GM18873 (cell line): Measurements from ENCODE around the gene ACTA2.

Experiments
- ATAC-seq: cut with Tn5 transposase; IDR thresholded peaks from one replicate; pipeline ENCODE4 v1.9.1; 2021; ENCODE audit warnings: mild to moderate bottlenecking, moderate library complexity, moderate number of reproducible peaks; ENCODE audit not compliant: unreplicated experiment, low FRiP score

ACTA2 gene

DNA sequence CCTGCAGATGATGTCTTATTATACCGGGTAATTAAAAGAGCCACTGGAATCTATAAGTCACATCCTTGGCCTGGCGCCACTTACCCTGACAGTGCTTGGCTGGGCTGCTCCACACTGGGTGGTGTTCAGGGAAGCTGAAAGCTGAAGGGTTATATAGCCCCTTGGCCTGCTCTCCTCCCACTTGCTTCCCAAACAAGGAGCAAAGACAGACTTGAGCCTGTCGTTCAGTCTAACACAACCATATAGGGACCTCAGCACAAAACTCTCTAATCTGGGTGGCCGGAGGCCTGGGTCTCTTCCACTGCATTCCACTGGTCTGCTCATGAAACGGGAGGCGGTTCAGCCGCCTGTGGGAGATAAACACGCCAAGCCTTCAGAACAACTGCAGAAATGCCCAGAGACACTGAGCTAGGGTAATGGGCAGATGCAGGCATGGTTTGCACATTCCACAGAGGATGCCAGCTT, at the start of gene ACTA2:
ACTA2 (minus strand) TSS at position 127 of the 465 bp plus-strand sequence. CDS start 3,843 bp downstream, outside the sequence.
- ATAC-seq, result no peak

DNA sequence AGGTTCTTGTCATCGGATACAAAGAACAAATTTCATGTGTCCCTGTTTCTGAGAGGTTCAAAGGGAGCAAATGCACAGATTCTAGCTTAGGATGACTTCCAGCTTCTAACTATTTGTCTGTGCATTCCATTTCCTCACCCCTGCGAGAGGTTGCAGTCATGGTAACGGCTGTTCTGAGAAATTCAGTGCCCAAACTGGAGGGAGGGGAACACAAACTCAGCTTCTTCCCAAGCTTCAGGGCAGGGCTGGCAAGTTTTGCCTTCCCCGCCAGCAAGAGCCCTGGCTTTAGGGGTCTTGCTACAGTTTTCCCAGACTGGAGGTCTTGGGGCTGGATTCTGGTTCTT, 49.1 kb upstream of the ACTA2 start:
- ATAC-seq, result no peak

DNA sequence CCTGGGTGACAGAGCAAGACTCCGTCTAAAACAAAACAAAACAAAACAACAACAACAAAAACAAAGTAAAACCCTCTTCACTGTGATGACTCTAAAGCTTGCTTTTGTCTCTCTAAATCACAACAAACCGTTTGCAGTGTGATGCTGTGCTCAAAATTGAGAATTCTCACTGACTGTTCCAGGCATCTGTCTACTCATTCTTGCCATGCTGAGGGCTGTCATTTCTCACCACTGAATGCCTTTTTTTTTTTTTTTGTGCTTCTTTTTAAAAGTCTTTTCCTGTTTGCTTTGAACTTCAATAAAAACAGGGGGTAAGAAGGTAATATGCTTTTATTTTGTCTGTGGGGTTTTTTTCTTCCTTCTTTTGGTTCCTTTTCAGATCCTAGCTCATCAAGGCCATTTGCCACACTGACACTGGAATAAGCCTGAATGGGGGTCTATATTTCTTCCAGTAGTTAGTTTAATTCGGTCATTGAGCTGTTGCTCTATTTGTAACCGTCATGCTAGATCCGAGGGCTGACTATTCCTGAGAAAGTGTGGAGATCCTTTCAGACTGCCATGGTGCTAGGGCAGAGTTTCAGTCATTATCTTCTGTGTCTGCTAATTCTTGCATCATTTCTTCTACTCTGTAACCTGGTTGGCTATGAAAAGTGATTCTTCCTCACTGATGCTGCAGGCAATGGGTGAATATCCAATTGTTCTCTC, 48.6 kb upstream of the ACTA2 start:
- ATAC-seq, result peak; percentile 35

DNA sequence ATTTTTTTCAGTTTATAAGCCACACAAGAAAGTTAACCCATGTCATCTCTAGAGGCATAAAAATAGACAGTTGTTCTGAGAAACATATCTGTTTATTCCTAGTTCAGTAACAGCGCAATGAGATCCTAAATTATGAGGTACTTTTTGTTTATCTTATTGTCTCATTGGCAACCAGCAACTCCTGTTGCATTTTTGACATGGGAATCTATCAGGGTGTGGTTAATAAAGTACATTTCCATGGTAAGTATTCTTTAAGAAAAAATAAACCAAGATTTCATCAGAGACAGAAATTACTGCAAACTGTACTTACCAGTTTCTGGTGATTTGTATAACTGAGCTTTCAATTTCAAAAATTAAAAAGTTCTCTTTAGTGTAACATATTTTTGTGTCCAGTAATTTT, 47.1 kb upstream of the ACTA2 start:
- ATAC-seq, result no peak

DNA sequence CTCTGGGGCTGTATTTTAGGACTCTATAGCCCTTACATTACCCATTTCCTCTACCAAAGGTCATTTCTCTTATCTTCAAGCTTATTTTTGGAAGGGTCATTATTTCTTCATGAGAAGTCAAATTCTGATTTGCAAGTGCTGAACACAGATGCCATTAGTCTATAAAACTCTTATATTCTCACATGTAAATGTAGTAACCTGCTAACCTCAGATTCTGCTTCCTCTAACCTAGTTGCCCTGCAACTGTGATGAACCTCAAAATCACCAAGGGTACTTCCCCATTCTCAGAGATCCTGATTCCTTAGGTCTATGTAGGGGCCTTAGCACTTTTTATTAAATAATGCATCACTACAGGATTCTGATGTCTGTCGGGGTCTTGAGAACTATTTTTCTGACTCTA, 44.4 kb upstream of the ACTA2 start:
- ATAC-seq, result no peak

DNA sequence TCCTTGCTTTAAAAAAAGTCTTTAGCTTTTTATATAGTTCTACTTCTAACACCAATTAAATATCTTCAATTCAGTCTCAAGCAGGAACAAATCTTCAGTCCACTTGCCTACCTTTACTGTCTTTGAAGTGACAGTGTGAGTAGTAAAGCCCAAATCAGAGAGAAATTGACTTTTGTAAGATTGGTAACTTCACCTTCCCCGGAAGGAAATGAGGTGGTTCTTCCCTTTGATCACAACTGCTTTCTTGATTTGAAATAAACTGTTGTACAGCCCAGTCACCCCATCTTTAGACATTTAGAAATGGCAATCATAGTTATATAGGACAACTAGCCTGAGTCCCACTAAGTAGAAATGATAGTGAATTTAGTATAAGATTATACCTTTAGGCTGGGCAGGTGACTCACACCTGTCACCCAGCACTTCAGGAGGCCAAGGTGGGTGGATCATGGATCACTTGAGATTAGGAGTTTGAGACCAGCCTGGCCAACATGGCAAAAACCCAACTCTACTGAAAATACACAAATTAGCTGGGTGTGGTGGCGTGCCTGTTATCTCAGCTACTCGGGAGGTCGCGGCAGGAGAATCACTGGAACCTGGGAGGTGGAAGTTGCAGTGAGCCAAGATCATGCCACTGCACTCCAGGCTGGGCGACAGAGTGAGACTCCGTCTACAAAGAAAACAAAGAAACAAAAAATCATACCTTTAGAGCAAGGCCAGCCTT, 42.7 kb upstream of the ACTA2 start:
- no peak for ATAC-seq

DNA sequence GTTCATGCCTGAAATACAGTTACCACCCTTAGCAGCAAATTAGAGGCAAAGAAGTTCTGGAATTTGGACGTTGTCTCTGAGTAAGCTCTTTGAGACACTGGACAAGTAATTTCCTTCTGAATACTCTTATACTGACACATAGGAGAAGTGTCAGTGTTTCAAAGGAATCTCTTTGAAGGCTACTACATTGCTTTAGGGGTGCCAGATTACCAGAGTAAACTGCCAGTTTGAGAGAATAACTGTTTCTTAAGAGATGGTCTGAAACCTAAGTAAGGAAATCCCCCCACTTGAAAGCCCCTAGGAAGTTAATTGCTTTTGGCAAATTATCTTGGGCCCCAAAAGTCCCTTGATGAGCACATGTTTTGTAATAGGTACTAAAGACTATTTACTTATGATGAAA, 41.4 kb upstream of the ACTA2 start:
- ATAC-seq, result no peak

DNA sequence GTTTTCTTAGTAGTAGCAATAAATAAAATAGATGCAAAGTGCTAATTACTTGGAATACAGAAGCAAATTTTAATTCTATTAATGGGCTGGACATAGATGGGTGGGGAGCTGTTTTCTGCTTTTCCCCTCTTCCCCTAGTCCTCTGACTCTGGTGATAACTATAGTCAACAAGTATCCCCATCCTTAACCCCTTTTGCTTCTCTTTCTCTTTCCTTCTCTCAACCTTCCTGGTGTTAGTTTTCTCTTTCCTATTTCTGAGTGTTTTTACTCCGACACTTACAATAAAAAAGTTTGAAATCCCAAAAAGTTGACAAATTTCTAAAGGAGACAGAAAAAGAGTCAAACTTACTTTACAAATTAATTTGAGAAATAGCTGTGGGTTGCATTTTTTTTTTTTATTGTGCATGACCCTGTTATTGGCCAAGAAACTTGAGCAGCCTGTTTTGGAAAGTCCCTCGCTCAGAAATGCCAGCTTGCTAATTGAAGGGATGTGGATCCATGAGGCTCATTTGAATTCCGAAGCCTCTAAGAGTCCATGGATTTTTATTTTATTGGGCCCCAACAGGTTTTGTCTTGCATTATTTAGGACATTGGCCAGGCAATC, 40.5 kb upstream of the ACTA2 start:
- ATAC-seq, result no peak

DNA sequence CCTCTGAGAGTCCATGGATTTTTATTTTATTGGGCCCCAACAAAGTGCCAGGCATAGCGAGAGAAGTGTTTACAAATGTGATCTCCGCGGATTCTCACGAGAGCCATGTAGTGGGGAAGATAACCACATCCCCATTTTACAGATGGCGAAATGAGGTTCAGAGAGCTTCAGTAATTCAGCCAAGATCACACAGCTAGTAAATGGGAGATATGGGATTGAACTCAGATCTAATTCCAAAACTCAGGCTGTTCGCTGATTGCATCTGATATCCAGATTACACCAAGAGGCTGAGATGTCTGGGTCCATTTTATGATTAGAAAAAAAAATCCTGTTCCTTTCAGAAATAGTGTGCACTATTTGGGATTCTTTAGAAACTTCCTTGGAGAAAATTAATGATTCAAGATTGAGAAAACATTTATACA, 39.3 kb upstream of the ACTA2 start:
- ATAC-seq, result no peak

DNA sequence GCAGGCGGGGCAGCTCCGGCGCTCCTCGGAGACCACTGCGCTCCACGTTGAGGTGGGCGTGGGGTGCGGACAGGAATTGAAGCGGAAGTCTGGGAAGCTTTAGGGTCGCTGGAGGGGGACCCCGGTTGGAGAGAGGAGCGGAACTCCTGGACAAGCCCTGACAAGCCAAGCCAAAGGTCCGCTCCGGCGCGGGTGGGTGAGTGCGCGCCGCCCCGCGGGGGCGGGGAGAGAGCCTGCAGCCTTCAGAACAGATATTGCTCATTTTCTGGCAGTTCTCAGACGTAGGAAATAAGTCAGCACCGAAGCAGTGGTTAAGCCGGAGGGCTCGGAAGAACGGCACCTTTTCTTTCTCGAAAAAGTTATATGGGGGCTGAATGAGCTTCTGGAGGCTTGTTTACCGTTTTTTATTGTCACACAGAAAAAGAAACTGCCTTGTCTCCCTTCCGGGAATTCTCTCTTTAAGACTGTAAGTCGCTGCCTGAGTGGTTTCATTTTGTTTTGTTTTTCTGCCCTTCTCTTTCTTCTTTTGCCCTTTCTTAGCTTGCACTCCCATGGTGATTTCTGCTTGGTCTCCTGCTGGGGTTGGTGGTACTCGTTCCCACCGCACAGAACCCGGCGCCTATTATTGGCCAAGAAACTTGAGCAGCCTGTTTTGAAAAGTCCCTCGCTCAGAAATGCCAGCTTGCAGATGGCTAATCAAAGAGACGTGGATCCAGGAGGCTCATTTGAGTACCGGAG, 38.8 kb upstream of the ACTA2 start:
- ATAC-seq, result peak; percentile 22

DNA sequence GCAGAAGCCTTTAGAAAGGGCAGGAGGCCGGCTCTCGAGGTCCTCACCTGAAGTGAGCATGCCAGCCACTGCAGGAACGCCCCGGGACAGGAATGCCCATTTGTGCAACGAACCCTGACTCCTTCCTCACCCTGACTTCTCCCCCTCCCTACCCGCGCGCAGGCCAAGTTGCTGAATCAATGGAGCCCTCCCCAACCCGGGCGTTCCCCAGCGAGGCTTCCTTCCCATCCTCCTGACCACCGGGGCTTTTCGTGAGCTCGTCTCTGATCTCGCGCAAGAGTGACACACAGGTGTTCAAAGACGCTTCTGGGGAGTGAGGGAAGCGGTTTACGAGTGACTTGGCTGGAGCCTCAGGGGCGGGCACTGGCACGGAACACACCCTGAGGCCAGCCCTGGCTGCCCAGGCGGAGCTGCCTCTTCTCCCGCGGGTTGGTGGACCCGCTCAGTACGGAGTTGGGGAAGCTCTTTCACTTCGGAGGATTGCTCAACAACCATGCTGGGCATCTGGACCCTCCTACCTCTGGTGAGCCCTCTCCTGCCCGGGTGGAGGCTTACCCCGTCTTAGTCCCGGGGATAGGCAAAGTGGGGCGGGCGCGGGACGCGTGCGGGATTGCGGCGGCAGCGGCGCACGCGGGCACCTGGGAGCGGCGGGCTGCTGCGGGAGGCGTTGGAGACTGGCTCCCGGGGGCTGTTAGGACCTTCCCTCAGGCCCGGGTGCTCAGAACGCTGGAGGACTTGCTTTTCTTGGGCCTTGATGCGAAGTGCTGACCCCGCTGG, 38.0 kb upstream of the ACTA2 start, which contains the start of gene FAS:
FAS (plus strand) TSS at position 415 of the 777 bp plus-strand sequence; CDS start at position 494, 79 bp downstream.
- peak; percentile 58 for ATAC-seq

DNA sequence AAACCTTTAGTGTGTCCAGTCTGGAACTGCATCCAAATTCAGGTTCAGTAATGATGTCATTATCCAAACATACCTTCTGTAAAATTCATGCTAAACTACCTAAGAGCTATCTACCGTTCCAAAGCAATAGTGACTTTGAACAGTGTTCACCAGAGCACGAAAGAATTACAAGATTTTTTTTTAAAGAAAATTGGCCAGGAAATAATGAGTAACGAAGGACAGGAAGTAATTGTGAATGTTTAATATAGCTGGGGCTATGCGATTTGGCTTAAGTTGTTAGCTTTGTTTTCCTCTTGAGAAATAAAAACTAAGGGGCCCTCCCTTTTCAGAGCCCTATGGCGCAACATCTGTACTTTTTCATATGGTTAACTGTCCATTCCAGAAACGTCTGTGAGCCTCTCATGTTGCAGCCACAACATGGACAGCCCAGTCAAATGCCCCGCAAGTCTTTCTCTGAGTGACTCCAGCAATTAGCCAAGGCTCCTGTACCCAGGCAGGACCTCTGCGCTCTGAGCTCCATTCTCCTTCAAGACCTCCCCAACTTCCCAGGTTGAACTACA, 37.3 kb upstream of the ACTA2 start:
- peak; percentile 11 for ATAC-seq

DNA sequence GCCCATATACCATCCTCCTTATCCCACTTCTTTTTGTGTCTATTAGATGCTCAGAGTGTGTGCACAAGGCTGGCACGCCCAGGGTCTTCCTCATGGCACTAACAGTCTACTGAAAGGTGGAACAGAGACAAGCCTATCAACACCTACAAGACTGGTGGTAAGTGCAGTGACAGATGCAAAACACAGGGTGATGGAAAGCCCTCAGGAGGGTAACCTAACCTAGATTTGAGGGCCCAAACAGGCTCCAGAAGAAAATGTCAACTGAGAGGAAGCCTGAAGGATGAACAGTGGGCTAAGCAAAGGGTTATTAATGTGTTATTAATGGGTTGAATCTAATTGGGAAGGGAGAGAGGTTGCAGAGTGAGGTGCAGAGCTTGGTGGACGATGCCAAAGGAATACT, 36.9 kb upstream of the ACTA2 start:
- no peak for ATAC-seq

DNA sequence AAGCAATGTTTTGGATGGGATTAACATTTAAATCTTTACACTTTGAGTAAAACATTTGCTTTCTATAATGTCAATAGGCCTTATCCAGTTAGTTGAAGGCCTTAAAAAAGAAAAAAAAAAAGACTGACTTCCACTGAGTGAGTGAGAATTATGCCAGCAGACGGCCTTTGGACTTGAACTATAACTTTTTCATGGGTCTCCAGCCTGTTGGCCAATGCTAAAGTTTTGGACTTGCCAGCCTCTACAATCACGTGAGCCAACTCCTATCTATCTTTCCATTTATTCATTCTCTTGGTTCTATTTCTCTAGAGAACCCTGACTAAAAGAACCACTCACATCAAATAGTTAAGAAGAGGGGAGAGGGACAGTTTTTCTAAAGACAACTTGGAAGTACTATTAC, 35.3 kb upstream of the ACTA2 start:
- ATAC-seq, result no peak

DNA sequence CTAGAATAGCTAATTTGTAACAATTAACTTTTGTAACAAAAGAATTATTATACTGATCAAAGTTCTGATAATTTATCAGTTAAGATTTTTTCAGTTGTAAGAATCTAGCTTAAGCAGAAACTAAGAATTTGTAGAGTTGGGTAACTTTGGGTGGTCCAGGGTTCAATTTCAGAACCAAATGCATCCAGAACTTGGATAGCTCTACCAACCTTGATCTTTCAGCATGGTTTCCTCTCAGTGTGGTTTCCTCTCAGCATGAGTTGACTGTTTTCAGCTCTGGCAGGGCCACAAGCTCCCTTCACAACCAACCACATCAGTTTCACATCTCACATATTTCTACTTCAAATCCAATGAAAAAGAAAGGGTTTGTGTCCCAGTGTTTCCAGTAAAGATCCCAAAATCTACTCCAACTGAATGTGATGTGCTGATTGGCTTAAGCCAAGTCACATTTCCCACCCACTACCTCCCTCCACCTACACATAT, 34.7 kb upstream of the ACTA2 start:
- ATAC-seq, result no peak

DNA sequence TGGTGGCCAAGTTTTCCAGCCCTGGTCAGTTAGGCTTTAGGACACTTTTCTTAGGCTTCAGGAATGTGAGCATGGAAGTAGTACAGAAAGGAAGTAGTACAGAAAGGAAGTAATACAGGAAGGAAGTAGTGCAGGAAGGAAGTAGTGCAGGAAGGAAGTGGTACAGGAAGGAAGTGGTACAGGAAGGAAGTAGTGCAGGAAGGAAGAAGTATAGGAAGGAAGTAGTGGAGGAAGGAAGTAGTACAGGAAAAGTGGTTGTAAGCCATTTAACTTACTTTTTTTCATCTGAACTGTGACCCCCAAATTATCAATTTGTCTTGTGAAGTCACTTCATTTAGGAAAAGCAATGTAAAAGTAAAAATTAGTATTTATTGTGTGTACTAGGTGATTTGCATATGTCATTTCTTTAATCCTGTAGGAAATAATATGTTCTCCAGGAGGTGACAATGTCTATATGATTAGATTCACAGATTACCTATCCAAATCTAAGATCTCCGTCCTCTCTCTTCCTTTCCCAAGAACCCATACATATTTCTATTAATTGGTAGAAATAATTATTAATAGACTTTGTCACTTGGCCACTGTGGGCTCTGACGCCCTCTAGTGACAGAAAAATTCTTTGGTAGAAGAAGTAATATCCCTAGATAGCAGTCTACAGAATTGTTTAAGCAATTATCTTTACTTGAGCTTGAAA, 34.1 kb upstream of the ACTA2 start:
- ATAC-seq, result no peak

DNA sequence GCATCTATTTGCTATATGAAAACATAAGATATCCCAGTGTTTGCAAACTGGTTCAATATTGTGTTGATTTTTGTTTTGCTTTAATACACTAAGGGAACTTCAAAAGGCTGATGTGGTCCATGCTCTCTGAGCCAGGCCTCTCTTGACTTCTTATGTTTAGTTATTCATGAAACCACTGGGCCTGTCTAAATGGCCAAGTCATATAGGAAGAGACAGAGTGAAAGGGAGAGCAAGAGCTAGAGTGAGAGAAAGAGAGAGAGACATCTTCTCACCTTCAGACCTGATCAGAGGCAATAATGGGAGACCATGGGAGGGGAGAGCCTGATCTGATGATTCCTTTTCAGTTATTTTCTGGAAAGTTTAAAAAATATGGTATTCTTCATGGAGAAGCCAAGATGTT, 32.0 kb upstream of the ACTA2 start:
- ATAC-seq, result no peak

DNA sequence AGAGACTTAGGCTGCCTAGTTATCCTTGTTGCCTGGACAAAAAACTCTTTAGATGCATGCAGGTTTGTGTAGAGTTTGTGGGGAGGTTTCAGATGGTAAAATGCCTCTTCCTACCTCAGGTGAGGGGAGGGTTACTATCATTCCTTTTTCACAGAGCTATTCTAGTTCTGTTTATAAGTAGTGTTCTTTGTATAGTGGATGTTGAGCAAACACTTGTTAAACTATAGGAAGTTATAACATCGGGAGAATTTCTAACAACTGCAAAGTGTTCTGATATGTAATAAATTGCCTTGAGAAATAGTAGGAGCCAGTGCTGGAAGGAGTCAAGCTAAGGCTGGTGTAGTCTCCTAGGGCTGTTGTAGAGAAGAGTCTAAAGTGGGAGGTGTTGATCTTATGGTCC, 31.4 kb upstream of the ACTA2 start:
- ATAC-seq, result no peak

DNA sequence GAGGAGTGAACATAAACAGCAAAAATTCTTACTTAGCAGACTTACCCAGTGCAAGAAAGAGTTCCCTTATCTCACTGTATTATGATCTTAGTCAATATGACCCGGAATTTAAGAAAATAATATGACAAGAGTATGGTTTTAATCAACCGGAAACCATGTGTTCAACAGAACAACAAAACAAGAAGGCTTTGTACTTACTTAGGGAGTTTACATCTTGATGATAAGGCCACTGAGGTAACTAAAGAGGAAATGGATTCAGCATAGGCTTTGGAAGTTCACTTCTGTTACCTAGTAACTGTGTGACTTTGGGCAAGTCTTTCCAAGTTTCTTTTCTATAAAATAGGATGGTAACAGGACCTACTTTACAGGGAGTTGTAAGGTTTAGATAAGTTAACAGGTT, 30.6 kb upstream of the ACTA2 start:
- no peak for ATAC-seq
